Body of pancreas (tissue), 4 donors: ENCODE measurements around the gene SPTBN1. TPM values are rescaled to one million over a fixed set of nuclear protein-coding genes. Genes with fewer than 3 reads are reported as not detected.

Experiments used
- ATAC-seq: fragments of 150-250 bp; one replicate; pipeline ENCODE4 v1.9.1; 2016
- DNase-seq, 4 donors: peaks; one replicate each; pipeline ENCODE4 v3.0.0-alpha.2; 2019
- H3K27ac ChIP-seq, 4 donors: fragments of 200-600 bp; sonication (generic); 1 replicate in 3 of 4; 2 replicates in 1 of 4; pipeline versions ENCODE4 v1.5.1 to v1.6.1; 2016 to 2019; ENCODE audit warnings: mild to moderate bottlenecking in 1 of 4, mixed read lengths in 1 of 4, moderate library complexity in 1 of 4
- H3K27me3 ChIP-seq, 2 donors: fragments of 200-600 bp; sonication (generic); one replicate each; pipeline ENCODE4 v1.6.0; 2016; ENCODE audit warnings: mild to moderate bottlenecking in 1 of 2
- H3K36me3 ChIP-seq, 2 donors: fragments of 200-600 bp; sonication (generic); replicated peaks in 1 of 2; 2 replicates each; pipeline ENCODE4 v1.5.1; 2016; ENCODE audit warnings: low read depth in 2 of 2; ENCODE audit not compliant: insufficient read depth in 1 of 2
- H3K4me1 ChIP-seq: fragments of 200-600 bp; sonication (generic); one replicate; pipeline ENCODE4 v1.6.0; 2016
- H3K4me3 ChIP-seq, 2 donors: fragments of 200-600 bp; sonication (generic); 1 replicate in 1 of 2; 2 replicates in 1 of 2; pipeline ENCODE4 v1.5.1; 2016 to 2019
- H3K9me3 ChIP-seq, 3 donors: fragments of 200-600 bp; sonication (generic); 1 replicate in 2 of 3; 2 replicates in 1 of 3; pipeline ENCODE4 v1.5.1; 2016
- POLR2A ChIP-seq, 3 donors: fragments of 450-650 bp; IDR thresholded peaks; one replicate each; pipeline ENCODE4 v1.6.1; 2016; ENCODE audit warnings: antibody characterized with exemption in 3 of 3, mild to moderate bottlenecking in 2 of 3
- WGBS, 2 donors: methylation state at CpG; one replicate each; pipeline ENCODE4 v1.1.5; 2017; 5-methylcytosine and 5-hydroxymethylcytosine counted together
- intact Hi-C: fragments of 100-400 bp; cut with DNase I; formaldehyde crosslinking; loops from one replicate; pipeline ENCODE4 v1.15.1; 2023
- total RNA-seq, 2 donors: library from RNA; depleted of rRNA; stranded (reverse); fragments of >200 nt; gene quantifications; one replicate each; pipeline ENCODE4 v1.1.0, GENCODE V29; 2016
- TF ChIP-seq, protein P1 (sequence below), 7 experiments: fragments of 450-650 bp in 4 of 7; fragments of 200-600 bp in 3 of 7; sonication (generic) in 3 of 7; IDR thresholded peaks; one replicate each; pipeline ENCODE4 v1.5.1; 2016 to 2019; ENCODE audit warnings: antibody characterized with exemption in 7 of 7

Gene SPTBN1
- total RNA-seq, 2 donors from 2014 or later, result 186 to 195 TPM

DNA sequence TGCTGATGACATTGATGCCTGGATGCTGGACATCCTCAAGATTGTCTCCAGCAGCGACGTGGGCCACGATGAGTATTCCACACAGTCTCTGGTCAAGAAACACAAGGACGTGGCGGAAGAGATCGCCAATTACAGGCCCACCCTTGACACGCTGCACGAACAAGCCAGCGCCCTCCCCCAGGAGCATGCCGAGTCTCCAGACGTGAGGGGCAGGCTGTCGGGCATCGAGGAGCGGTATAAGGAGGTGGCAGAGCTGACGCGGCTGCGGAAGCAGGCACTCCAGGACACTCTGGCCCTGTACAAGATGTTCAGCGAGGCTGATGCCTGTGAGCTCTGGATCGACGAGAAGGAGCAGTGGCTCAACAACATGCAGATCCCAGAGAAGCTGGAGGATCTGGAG is 173.3 kb downstream of the SPTBN1 start:
- WGBS, 2 donors, result 92 to 96% methylated on average over 15 to 20 of the region's 20 CpGs
- H3K4me1 ChIP-seq, result peaks cover 50% of the 10 kb centered on the region
- H3K27me3 ChIP-seq, result no peaks in the 10 kb centered on the region
- TF ChIP-seq POLR2A (IDR thresholded peaks at IDR 0.05), result no peak
- TF ChIP-seq, protein P1, sequence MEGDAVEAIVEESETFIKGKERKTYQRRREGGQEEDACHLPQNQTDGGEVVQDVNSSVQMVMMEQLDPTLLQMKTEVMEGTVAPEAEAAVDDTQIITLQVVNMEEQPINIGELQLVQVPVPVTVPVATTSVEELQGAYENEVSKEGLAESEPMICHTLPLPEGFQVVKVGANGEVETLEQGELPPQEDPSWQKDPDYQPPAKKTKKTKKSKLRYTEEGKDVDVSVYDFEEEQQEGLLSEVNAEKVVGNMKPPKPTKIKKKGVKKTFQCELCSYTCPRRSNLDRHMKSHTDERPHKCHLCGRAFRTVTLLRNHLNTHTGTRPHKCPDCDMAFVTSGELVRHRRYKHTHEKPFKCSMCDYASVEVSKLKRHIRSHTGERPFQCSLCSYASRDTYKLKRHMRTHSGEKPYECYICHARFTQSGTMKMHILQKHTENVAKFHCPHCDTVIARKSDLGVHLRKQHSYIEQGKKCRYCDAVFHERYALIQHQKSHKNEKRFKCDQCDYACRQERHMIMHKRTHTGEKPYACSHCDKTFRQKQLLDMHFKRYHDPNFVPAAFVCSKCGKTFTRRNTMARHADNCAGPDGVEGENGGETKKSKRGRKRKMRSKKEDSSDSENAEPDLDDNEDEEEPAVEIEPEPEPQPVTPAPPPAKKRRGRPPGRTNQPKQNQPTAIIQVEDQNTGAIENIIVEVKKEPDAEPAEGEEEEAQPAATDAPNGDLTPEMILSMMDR (IDR thresholded peaks at IDR 0.05), result no peak
- peaks cover 9 to 23% of the 10 kb centered on the region in 2 donors for H3K36me3 ChIP-seq
- H3K9me3 ChIP-seq, result no peaks in the 10 kb centered on the region
- ATAC-seq (no peak), DNase-seq (peak in 1 of 4 donors; percentile 19)
- H3K4me3 ChIP-seq, result no peak overlapping the region
- H3K27ac ChIP-seq, result peak overlapping the region; percentile 68 to 88 (median 81)
- intact Hi-C loops, result no loop called here

- TF ChIP-seq POLR2A (IDR thresholded peaks at IDR 0.05), result peak in 2 of 3 donors; percentile 37 to 41
- TF ChIP-seq, protein P1 (IDR thresholded peaks at IDR 0.05), result no peak
- ATAC-seq (peak; percentile 95), DNase-seq (peak; percentile 89 to 96 (median 92))
- H3K36me3 ChIP-seq, result peaks cover 9 to 20% of the 10 kb centered on the region in 2 donors
- no peak overlapping the region for H3K4me3 ChIP-seq
- H3K27ac ChIP-seq, result peak overlapping the region; percentile 68 to 88 (median 81)
- peaks cover 58% of the 10 kb centered on the region for H3K4me1 ChIP-seq
- 24 to 26% methylated on average over 11 of the region's 11 CpGs for WGBS, 2 donors
- intact Hi-C loops, result no loop called here
- no peaks in the 10 kb centered on the region for H3K27me3 ChIP-seq
- no peaks in the 10 kb centered on the region for H3K9me3 ChIP-seq
Measured at GRCh38 chr2:54629914-54630857, 174.1 kb downstream of the SPTBN1 start.

DNA sequence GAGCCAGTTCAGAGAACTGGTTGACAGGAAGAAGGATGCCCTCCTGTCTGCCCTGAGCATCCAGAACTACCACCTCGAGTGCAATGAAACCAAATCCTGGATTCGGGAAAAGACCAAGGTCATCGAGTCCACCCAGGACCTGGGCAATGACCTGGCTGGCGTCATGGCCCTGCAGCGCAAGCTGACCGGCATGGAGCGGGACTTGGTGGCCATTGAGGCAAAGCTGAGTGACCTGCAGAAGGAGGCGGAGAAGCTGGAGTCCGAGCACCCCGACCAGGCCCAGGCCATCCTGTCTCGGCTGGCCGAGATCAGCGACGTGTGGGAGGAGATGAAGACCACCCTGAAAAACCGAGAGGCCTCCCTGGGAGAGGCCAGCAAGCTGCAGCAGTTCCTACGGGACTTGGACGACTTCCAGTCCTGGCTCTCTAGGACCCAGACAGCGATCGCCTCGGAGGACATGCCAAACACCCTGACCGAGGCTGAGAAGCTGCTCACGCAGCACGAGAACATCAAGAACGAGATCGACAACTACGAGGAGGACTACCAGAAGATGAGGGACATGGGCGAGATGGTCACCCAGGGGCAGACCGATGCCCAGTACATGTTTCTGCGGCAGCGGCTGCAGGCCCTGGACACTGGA is 174.9 kb downstream of the SPTBN1 start:
- Histone ChIP-seq H3K27ac (peak overlapping the region; percentile 68 to 88 (median 81)), H3K9me3 (no peaks in the 10 kb centered on the region), H3K4me1 (peaks cover 64% of the 10 kb centered on the region), H3K27me3 (no peaks in the 10 kb centered on the region), H3K36me3 (peaks cover 9 to 18% of the 10 kb centered on the region in 2 donors), H3K4me3 (no peak overlapping the region)
- WGBS, 2 donors, result 75 to 83% methylated on average over 25 to 30 of the region's 30 CpGs
- ATAC-seq, result no peak
- DNase-seq, result peak in 2 of 4 donors; percentile 21 to 33
- intact Hi-C loops, result no loop called here
- TF ChIP-seq POLR2A (IDR thresholded peaks at IDR 0.05), result no peak
- TF ChIP-seq, protein P1 (IDR thresholded peaks at IDR 0.05), result no peak

- intact Hi-C loops, result no loop called here
- TF ChIP-seq POLR2A (IDR thresholded peaks at IDR 0.05), result no peak
- TF ChIP-seq, protein P1 (IDR thresholded peaks at IDR 0.05), result no peak
Measured at GRCh38 chr2:54631755-54632154, 175.6 kb downstream of the SPTBN1 start.

More at GRCh38 chr2:54631755-54632154, 175.6 kb downstream of the SPTBN1 start:
- no peak for DNase-seq
- no peak for ATAC-seq
- H3K36me3 ChIP-seq, result peaks cover 9 to 11% of the 10 kb centered on the region in 2 donors
- H3K4me3 ChIP-seq, result no peak overlapping the region
- peaks cover 70% of the 10 kb centered on the region for H3K4me1 ChIP-seq
- WGBS, 2 donors, result 76 to 78% methylated on average over 4 of the region's 4 CpGs
- H3K27ac ChIP-seq, result peak overlapping the region; percentile 28 to 88 (median 81)
- no peaks in the 10 kb centered on the region for H3K9me3 ChIP-seq
- no peaks in the 10 kb centered on the region for H3K27me3 ChIP-seq
